ENCODE measurements around the gene SPRY1.

GRCh38 chr4:123351713-123352112 is 44.9 kb upstream of the SPRY1 start:
- TF ChIP-seq, protein P1, sequence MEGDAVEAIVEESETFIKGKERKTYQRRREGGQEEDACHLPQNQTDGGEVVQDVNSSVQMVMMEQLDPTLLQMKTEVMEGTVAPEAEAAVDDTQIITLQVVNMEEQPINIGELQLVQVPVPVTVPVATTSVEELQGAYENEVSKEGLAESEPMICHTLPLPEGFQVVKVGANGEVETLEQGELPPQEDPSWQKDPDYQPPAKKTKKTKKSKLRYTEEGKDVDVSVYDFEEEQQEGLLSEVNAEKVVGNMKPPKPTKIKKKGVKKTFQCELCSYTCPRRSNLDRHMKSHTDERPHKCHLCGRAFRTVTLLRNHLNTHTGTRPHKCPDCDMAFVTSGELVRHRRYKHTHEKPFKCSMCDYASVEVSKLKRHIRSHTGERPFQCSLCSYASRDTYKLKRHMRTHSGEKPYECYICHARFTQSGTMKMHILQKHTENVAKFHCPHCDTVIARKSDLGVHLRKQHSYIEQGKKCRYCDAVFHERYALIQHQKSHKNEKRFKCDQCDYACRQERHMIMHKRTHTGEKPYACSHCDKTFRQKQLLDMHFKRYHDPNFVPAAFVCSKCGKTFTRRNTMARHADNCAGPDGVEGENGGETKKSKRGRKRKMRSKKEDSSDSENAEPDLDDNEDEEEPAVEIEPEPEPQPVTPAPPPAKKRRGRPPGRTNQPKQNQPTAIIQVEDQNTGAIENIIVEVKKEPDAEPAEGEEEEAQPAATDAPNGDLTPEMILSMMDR (IDR thresholded peaks at IDR 0.05; ENCODE audit: control extremely low read depth in 1 of 3, insufficient read depth in 1 of 3, low read depth in 1 of 3, low read length in 3 of 3), result no peak
- TF ChIP-seq HDAC2 (IDR thresholded peaks at IDR 0.05; ENCODE audit: borderline replicate concordance in 1 of 2, low read depth in 2 of 2, low read length in 2 of 2), result no peak
- no peak for TF ChIP-seq RFX5 (IDR thresholded peaks at IDR 0.05; ENCODE audit: borderline replicate concordance, low read depth, low read length)
